ENCODE measurements around the gene TANC1.

The TANC1 gene

DNA sequence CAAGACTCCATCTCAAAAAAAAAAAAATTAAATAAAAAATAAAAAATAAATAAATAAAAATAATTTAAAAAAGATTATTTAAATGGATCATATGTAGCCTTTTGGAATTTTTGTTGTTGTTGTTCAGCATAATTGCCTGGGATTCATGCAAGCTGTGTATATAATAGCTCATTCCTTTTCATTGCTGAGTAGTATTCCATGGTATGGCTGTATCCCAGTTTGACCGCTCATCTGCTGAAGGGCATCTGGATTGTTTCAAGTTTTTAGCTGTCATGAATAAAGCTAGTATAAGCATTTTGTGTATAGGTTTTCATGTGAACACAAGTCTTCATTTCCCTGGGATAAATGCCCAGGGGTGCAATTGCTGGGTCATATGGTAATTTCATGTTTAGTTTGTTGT is 6.4 kb upstream of the TANC1 start:
- DNase-seq (ENCODE audit: low read depth in 2 of 2), result no peak

DNA sequence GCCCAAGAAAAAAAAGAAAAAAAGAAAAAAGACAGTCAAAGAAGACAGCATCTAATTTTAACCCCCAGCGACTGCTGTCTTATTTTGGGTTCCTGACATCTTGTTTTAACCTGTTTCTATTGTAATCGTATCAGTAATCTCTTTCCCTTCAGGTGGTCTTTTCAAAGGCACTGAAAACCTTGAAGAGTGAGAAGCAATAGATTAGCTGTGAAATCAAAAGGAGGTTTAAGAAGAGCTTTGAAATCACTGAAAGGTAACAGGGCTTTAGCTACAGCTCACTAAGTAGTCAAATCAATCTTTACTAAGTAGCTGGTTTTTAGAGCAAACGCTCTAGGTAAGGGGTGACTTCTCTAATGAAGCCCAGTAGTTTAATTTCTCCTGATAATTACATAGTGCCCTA is 5.4 kb upstream of the TANC1 start:
- no peak for DNase-seq (ENCODE audit: low read depth in 2 of 2)

GRCh38 chr2:158965107-158965506 is 3.3 kb upstream of the TANC1 start:
- DNase-seq (ENCODE audit: low read depth in 2 of 2), result no peak

GRCh38 chr2:158965641-158966040 is 2.8 kb upstream of the TANC1 start:
- DNase-seq (ENCODE audit: low read depth in 2 of 2), result no peak

GRCh38 chr2:158966312-158966711 is 2.1 kb upstream of the TANC1 start:
- no peak for DNase-seq (ENCODE audit: low read depth in 2 of 2)

- DNase-seq (ENCODE audit: low read depth in 2 of 2), result no peak
These were observed 1.2 kb upstream of the TANC1 start for GRCh38 chr2:158967114-158967730.

GRCh38 chr2:158967731-158968395 is 577 bp upstream of the TANC1 start:
- no peak for DNase-seq (ENCODE audit: low read depth in 2 of 2)

GRCh38 chr2:158969162-158969714 is 798 bp downstream of the TANC1 start:
- no peak for DNase-seq (ENCODE audit: low read depth in 2 of 2)

DNA sequence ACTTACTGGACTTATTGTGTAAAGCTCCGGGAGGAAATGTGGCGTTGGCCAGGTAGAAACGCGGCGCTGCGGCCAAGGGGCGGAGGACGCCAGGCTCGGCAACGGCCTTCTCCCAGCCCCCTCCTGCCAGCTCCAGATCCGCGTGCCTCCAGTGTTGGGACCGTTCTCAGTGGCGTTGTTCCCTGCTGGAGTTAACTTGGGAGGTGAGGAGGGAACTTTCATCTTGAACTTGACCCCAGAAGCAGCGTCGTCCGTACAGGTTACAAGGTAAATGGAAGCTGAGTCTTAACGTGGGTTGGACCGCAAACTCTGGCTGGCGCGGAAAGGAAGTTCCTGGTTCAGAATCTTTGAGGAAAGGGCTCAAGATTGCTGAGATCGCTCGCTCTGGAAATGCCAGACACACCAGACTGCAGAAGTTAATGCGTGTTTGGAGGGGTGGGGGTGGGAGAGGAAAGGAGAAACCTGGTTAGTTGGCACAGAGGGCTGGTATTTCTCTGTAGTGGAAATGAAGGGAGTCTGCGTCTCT is 1.3 kb downstream of the TANC1 start:
- peak in 1 of 2 experiments; percentile 4 for DNase-seq (ENCODE audit: low read depth in 2 of 2)

- DNase-seq (ENCODE audit: low read depth in 2 of 2), result no peak
These were observed 1.9 kb downstream of the TANC1 start for GRCh38 chr2:158970241-158970751.

- DNase-seq (ENCODE audit: low read depth in 2 of 2), result no peak
These were observed 4.9 kb downstream of the TANC1 start for GRCh38 chr2:158973116-158973956.

GRCh38 chr2:158975271-158975921 is 7.0 kb downstream of the TANC1 start:
- DNase-seq (ENCODE audit: low read depth in 2 of 2), result no peak

- DNase-seq (ENCODE audit: low read depth in 2 of 2), result no peak
These were observed 11.3 kb downstream of the TANC1 start for GRCh38 chr2:158979772-158980171.

DNA sequence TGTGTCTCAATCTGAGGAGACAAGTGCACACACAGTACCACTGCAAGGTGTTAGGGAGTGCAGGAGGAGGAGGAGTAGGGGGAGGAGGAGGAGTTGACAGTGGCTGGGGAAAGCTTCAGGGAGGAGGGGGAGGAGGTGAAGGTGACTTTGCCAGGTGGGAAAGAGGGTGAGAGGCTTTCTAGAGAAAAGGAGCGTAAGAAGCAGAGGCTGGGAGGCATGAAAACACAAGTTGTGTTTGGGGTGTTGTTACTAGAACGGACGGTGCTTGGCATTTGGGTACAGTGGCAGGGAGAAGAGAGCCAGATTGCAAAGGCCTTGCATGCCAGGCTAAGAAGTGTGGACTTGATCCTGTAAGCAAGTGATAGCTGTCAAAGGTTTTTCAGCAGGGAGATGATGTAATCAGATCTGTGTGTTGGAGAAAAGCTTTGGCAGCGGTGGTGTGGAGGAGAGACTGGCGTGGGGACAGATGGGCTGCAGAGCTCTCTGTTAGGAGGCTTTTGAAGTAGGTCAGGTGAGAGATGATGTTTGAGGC is 16.2 kb downstream of the TANC1 start:
- DNase-seq (ENCODE audit: low read depth in 2 of 2), result no peak

DNA sequence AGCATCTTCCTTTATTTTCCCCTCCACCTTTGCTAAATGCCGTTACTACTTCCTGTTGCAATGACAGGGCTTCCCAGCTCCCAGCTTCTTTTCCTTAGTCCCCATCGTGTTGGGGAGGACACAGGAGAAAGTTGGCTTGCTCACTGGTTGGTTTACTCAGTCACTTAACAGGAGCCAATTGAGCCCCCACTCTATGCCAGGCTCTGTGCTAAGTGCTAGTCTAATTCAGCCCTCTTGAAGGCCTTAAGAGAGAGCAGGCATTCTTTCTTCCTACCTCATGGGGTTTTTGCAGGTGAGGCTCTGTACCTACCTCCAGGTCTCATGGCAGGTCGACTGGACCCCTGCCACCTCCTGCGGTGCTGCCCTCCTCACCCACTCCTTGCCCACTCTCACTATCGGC is 20.1 kb downstream of the TANC1 start:
- DNase-seq (ENCODE audit: low read depth in 2 of 2), result no peak

DNA sequence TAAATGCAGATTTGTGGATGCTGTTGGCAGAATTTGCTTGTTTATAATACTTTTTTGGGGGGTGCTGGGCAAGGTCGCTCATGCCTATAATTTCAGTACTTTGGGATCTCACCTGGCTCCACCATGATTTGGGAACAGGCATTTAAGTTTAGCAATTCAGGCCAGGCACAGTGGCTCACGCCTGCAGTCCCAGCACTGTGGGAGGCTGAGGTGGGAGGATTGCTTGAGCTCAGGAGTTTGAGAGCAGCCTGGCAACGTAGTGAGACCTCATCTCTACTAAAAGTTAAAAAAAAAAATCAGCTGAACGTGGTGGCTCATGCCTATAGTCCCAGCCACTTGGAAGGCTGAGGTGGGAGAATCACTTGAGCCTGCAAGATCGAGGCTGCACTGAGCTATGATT is 20.7 kb downstream of the TANC1 start:
- DNase-seq (ENCODE audit: low read depth in 2 of 2), result no peak

- DNase-seq (ENCODE audit: low read depth in 2 of 2), result no peak
These were observed 22.2 kb downstream of the TANC1 start for GRCh38 chr2:158990397-158991214.

DNA sequence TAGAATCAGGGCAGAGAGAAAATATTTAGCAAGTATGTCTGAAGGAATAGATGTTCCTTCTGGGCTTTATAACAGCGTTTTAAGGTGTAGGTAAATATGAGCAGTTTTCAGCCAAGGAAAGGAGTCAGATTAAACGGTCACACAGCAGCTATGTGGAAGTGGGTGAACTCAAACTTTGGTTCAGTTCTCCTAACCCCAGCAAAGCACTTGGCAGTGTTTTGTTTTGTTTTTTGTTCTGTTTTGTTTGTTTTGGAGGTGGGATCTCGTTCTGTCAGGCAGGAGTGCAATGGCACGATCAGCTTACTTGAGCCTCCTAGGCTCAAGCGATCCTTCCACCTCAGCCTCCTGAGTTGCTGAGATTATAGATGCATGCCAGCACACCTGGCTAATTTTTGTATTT is 24.6 kb downstream of the TANC1 start:
- no peak for DNase-seq (ENCODE audit: low read depth in 2 of 2)

- no peak for DNase-seq (ENCODE audit: low read depth in 2 of 2)
These were observed 25.5 kb downstream of the TANC1 start for GRCh38 chr2:158993721-158994587.
